Measurements from ENCODE around the gene RESF1.

Gene RESF1

GRCh38 chr12:31959161-31959700 lies at the start of gene RESF1:
Gene RESF1, plus strand, starts transcription at chr12:31959415. Its CDS starts 21,541 bp downstream, at chr12:31980956.
- ChIA-PET POLR2A (interaction anchor here (0.5 to 1.9 kb wide), 4 partner anchors 20 to 306 kb away, joined by 3 to 7 read pairs (median 4); partner anchors contain the start of gene AMN1), CTCF (interaction anchor here (0.6 to 0.9 kb wide), 3 partner anchors 22 to 350 kb away, joined by 3 to 5 read pairs (median 4); no protein-coding TSS in a partner anchor)
- H3K9me3 ChIP-seq (ENCODE audit: control insufficient read depth, insufficient read depth, low read depth, low read length), result no peaks in the 10 kb centered on the region
- H3K27ac ChIP-seq (ENCODE audit: extremely low read depth, low read depth, low read length), result peak within 1 kb of the TSS; percentile 83
- peaks cover 4 to 22% of the 10 kb centered on the region in 2 experiments; a peak in 2 of 3 replicates for H3K36me3 ChIP-seq (ENCODE audit: control insufficient read depth in 2 of 2, insufficient read depth in 1 of 2, low read length in 2 of 2)
- H3K4me3 ChIP-seq (ENCODE audit: low read depth, low read length), result peak within 1 kb of the TSS; percentile 74
- H3K4me1 ChIP-seq (ENCODE audit: control insufficient read depth, insufficient read depth, low read length), result peaks cover 14% of the 10 kb centered on the region
- TF ChIP-seq KLF10 (tag by site-specific recombination; IDR thresholded peaks at IDR 0.05) (peak; percentile 77), ZFP41 (tag by site-specific recombination; IDR thresholded peaks at IDR 0.05; ENCODE audit: borderline replicate concordance) (no peak), ZNF639 (tag by site-specific recombination; IDR thresholded peaks at IDR 0.05) (peak; percentile 74), ZNF274 (IDR thresholded peaks at IDR 0.05; ENCODE audit: low read length) (no peak), ZNF274 (tag by site-specific recombination; IDR thresholded peaks at IDR 0.05; ENCODE audit: borderline replicate concordance) (no peak), ZNF610 (tag by site-specific recombination; IDR thresholded peaks at IDR 0.05; ENCODE audit: borderline replicate concordance) (peak; percentile 74), ZFP3 (tag by site-specific recombination; IDR thresholded peaks at IDR 0.05; ENCODE audit: low read depth) (no peak), BCL6B (tag by site-specific recombination; IDR thresholded peaks at IDR 0.05) (no peak), ZNF629 (tag by site-specific recombination; IDR thresholded peaks at IDR 0.05) (peak; percentile 59; the same call in 1 of the 2 replicates), ZNF280C (tag by site-specific recombination; IDR thresholded peaks at IDR 0.05) (no peak), ZNF23 (tag by site-specific recombination; IDR thresholded peaks at IDR 0.05; ENCODE audit: borderline replicate concordance) (no peak), ZNF266 (tag by site-specific recombination; IDR thresholded peaks at IDR 0.05; ENCODE audit: low read depth) (no peak), ZNF596 (tag by site-specific recombination; IDR thresholded peaks at IDR 0.05) (0 out of 2 replicates have a peak, but pooled peaks have one; percentile 25), PATZ1 (tag by site-specific recombination; IDR thresholded peaks at IDR 0.05) (peak; percentile 75), ZNF24 (tag by site-specific recombination; IDR thresholded peaks at IDR 0.05) (peak; percentile 72), ZNF580 (tag by site-specific recombination; IDR thresholded peaks at IDR 0.05) (peak; percentile 74; the same call in 1 of the 2 replicates), ZBTB21 (tag by site-specific recombination; IDR thresholded peaks at IDR 0.05) (peak; percentile 12; the same call in 1 of the 2 replicates), ZNF398 (tag by site-specific recombination; IDR thresholded peaks at IDR 0.05) (no peak), ZNF785 (tag by site-specific recombination; IDR thresholded peaks at IDR 0.05) (no peak), ZNF600 (tag by site-specific recombination; IDR thresholded peaks at IDR 0.05) (peak; percentile 76), ZNF19 (tag by site-specific recombination; IDR thresholded peaks at IDR 0.05; ENCODE audit: low read depth) (no peak), ZNF174 (tag by site-specific recombination; IDR thresholded peaks at IDR 0.05) (no peak), ZBTB6 (tag by site-specific recombination; IDR thresholded peaks at IDR 0.05) (no peak), ZBTB17 (tag by site-specific recombination; IDR thresholded peaks at IDR 0.05) (peak; percentile 96), ZNF658 (tag by site-specific recombination; IDR thresholded peaks at IDR 0.05) (no peak), ZNF341 (tag by site-specific recombination; IDR thresholded peaks at IDR 0.05; ENCODE audit: low read depth) (no peak), ZNF623 (tag by site-specific recombination; IDR thresholded peaks at IDR 0.05) (no peak), ZNF394 (tag by site-specific recombination; IDR thresholded peaks at IDR 0.05; ENCODE audit: borderline replicate concordance) (peak; percentile 66; the same call in 1 of the 2 replicates)

Measured in HEK293 (cell line).